Measurements from ENCODE around the gene HARS2. TPM values are rescaled to one million over a fixed set of nuclear protein-coding genes. Genes with fewer than 3 reads are reported as not detected.
"Not testable (repeated sequence)": the region's sequence is repeated elsewhere in the genome, so short reads cannot be mapped to it uniquely, and the experiment has no call there.

Gene HARS2
- total RNA-seq, 1 donor from 2014 or later: 27.1 TPM

GRCh38 chr5:140694276-140694675 is 3.0 kb downstream of the HARS2 start:
- intact Hi-C loops (cut with DNase I): no loop called here
- ATAC-seq (no peak), DNase-seq (ENCODE audit: low spot score) (no peak)

- no peak for DNase-seq (ENCODE audit: low spot score)
- ATAC-seq: no peak
- intact Hi-C loops (cut with DNase I): no loop called here
Observed at GRCh38 chr5:140696891-140697492, 5.7 kb downstream of the HARS2 start.

- peak; percentile 100 for ATAC-seq
- peak; percentile 96 for DNase-seq (ENCODE audit: low spot score)
- intact Hi-C loops (cut with DNase I): no loop called here
Observed at GRCh38 chr5:140700177-140701144, 9.2 kb downstream of the HARS2 start, which contains the start of gene ZMAT2. ZMAT2 (plus strand) TSS chr5:140700447; CDS start chr5:140700461, 14 bp downstream.

- intact Hi-C loops (cut with DNase I): no loop called here
- ATAC-seq: no peak
- DNase-seq (ENCODE audit: low spot score): no peak
Observed at GRCh38 chr5:140707812-140708211, 16.6 kb downstream of the HARS2 start.

GRCh38 chr5:140708787-140709186 is 17.5 kb downstream of the HARS2 start:
- intact Hi-C loops (cut with DNase I); DNase-seq (ENCODE audit: low spot score); ATAC-seq: not testable (repeated sequence)

- intact Hi-C loops (cut with DNase I): no loop called here
- ATAC-seq: peak; percentile 97
- DNase-seq (ENCODE audit: low spot score): peak; percentile 86
Observed at GRCh38 chr5:140710899-140711552, 19.8 kb downstream of the HARS2 start.

GRCh38 chr5:140711794-140712193 is 20.5 kb downstream of the HARS2 start:
- no peak for ATAC-seq
- intact Hi-C loops (cut with DNase I): no loop called here

GRCh38 chr5:140713562-140714094 is 22.4 kb downstream of the HARS2 start:
- intact Hi-C loops (cut with DNase I): no loop called here
- ATAC-seq: no peak

More at GRCh38 chr5:140711794-140712193, 20.5 kb downstream of the HARS2 start:
- no peak for DNase-seq (ENCODE audit: low spot score)

GRCh38 chr5:140716238-140716637 is 25.0 kb downstream of the HARS2 start:
- intact Hi-C loops (cut with DNase I); ATAC-seq; DNase-seq (ENCODE audit: low spot score): not testable (repeated sequence)

More at GRCh38 chr5:140713562-140714094, 22.4 kb downstream of the HARS2 start:
- DNase-seq (ENCODE audit: low spot score): no peak

- ATAC-seq: no peak
- DNase-seq (ENCODE audit: low spot score): no peak
- intact Hi-C loops (cut with DNase I): no loop called here
Observed at GRCh38 chr5:140718266-140718592, 27.0 kb downstream of the HARS2 start.

- intact Hi-C loops (cut with DNase I); DNase-seq (ENCODE audit: low spot score); ATAC-seq: not testable (repeated sequence)
Observed at GRCh38 chr5:140720738-140721137, 29.5 kb downstream of the HARS2 start.

- ATAC-seq; intact Hi-C loops (cut with DNase I): not testable (repeated sequence)
Observed at GRCh38 chr5:140721395-140721794, 30.1 kb downstream of the HARS2 start.

GRCh38 chr5:140725799-140726471 is 34.7 kb downstream of the HARS2 start:
- ATAC-seq: peak; percentile 56
- intact Hi-C loops (cut with DNase I): no loop called here
- DNase-seq (ENCODE audit: low spot score): no peak

More at GRCh38 chr5:140721395-140721794, 30.1 kb downstream of the HARS2 start:
- DNase-seq (ENCODE audit: low spot score): not testable (repeated sequence)

GRCh38 chr5:140733098-140733497 is 41.8 kb downstream of the HARS2 start:
- ATAC-seq (no peak), DNase-seq (ENCODE audit: low spot score) (no peak)
- intact Hi-C loops (cut with DNase I): no loop called here

GRCh38 chr5:140734354-140734753 is 43.1 kb downstream of the HARS2 start:
- intact Hi-C loops (cut with DNase I): no loop called here
- ATAC-seq (peak; percentile 67), DNase-seq (ENCODE audit: low spot score) (no peak)

- DNase-seq (ENCODE audit: low spot score) (no peak), ATAC-seq (no peak)
- intact Hi-C loops (cut with DNase I): no loop called here
Observed at GRCh38 chr5:140737486-140737885, 46.2 kb downstream of the HARS2 start.

GRCh38 chr5:140741967-140742366 is 50.7 kb downstream of the HARS2 start:
- ATAC-seq (no peak), DNase-seq (ENCODE audit: low spot score) (no peak)
- intact Hi-C loops (cut with DNase I): no loop called here

Measured in sciatic nerve (tissue), 2 donors.